Activated CD8-positive, alpha-beta T cell treated with anti-CD3 and anti-CD28 coated beads for 36 hours (primary cell): ENCODE results near the gene DMRTA2. TPM values are rescaled to one million over a fixed set of nuclear protein-coding genes. Genes with fewer than 3 reads are reported as not detected.
A peak's percentile ranks its signal among the peaks of the same experiment; 100 is the strongest.

Source experiments
- ATAC-seq: fragments of 200-7000 bp; cut with Tn5 transposase; one replicate; pipeline ENCODE4 v1.10.0; 2021; ENCODE audit warnings: mild to moderate bottlenecking, moderate library complexity
- CTCF ChIA-PET: fragments of 350-600 bp; sonication (Branson Sonifier 250); formaldehyde crosslinking; loops from one replicate; lab custom pipeline; 2021; ENCODE audit warnings: antibody characterized with exemption; lab: Charles Lee
- POLR2A ChIA-PET: fragments of 350-600 bp; sonication (Branson Sonifier 250); formaldehyde crosslinking; loops from one replicate; lab custom pipeline; 2021; ENCODE audit warnings: antibody characterized with exemption; lab: Charles Lee
- DNase-seq: peaks from one replicate; pipeline ENCODE4 v3.0.0-alpha.2; 2020
- H3K27ac Mint-ChIP-seq: one replicate; pipeline ENCODE4 v1.8.0; 2021; ENCODE audit warnings: mild to moderate bottlenecking, mixed read lengths
- H3K27me3 Mint-ChIP-seq: one replicate; pipeline ENCODE4 v1.8.0; 2021; ENCODE audit warnings: mixed read lengths
- H3K36me3 Mint-ChIP-seq: one replicate; pipeline ENCODE4 v1.8.0; 2021; ENCODE audit warnings: low read depth, mixed read lengths
- H3K4me1 Mint-ChIP-seq: one replicate; pipeline ENCODE4 v1.8.0; 2021; ENCODE audit warnings: low read depth, mixed read lengths
- H3K4me3 Mint-ChIP-seq: one replicate; pipeline ENCODE4 v1.8.0; 2021; ENCODE audit warnings: mild to moderate bottlenecking, moderate library complexity, mixed read lengths
- H3K9me3 Mint-ChIP-seq: one replicate; pipeline ENCODE4 v1.8.0; 2021; ENCODE audit warnings: mixed read lengths
- CTCF ChIP-seq: fragments of 200-600 bp; IDR thresholded peaks from one replicate; pipeline ENCODE4 v1.8.0; 2022; ENCODE audit warnings: antibody characterized with exemption, mild to moderate bottlenecking
- intact Hi-C: fragments of 100-400 bp; cut with micrococcal nuclease; formaldehyde crosslinking; loops from one replicate; pipeline ENCODE4 v1.10.0; 2022
- total RNA-seq, 2 experiments: library from RNA; stranded (reverse); gene quantifications; one replicate each; pipeline ENCODE4 v1.2.3, GENCODE V29; 2021

The DMRTA2 gene
- total RNA-seq, 2 experiments from 2014 or later, result not detected

GRCh38 chr1:50453266-50453665, 30.0 kb upstream of the DMRTA2 start:
- Mint-ChIP-seq H3K27ac (no peak overlapping the region), H3K4me3 (no peak overlapping the region), H3K27me3 (no peaks in the 10 kb centered on the region), H3K4me1 (peaks cover 34% of the 10 kb centered on the region), H3K36me3 (no peaks in the 10 kb centered on the region), H3K9me3 (no peaks in the 10 kb centered on the region)
- ATAC-seq, result no peak
- intact Hi-C loops, result no loop called here
- CTCF ChIA-PET, result interaction anchor here (1.1 kb wide), 1 partner anchor 17 kb away, joined by 5 read pairs; no protein-coding TSS in a partner anchor
- no peak for TF ChIP-seq CTCF
- POLR2A ChIA-PET, result interaction anchor here (0.6 kb wide), 1 partner anchor 189 kb away, joined by 4 read pairs; no protein-coding TSS in a partner anchor
- DNase-seq, result no peak

GRCh38 chr1:50452700-50453099, 29.5 kb upstream of the DMRTA2 start:
- POLR2A ChIA-PET, result no interaction called here

GRCh38 chr1:50450861-50451653, 27.8 kb upstream of the DMRTA2 start:
- H3K27me3 Mint-ChIP-seq, result no peaks in the 10 kb centered on the region
- POLR2A ChIA-PET, result no interaction called here
- DNase-seq (peak; percentile 56), ATAC-seq (peak; percentile 86)
- intact Hi-C loops, result no loop called here
- H3K4me1 Mint-ChIP-seq, result peaks cover 34% of the 10 kb centered on the region
- H3K4me3 Mint-ChIP-seq, result no peak overlapping the region
- H3K36me3 Mint-ChIP-seq, result no peaks in the 10 kb centered on the region
- peak overlapping the region; percentile 65 for H3K27ac Mint-ChIP-seq
- TF ChIP-seq CTCF, result no peak
- no peaks in the 10 kb centered on the region for H3K9me3 Mint-ChIP-seq
- CTCF ChIA-PET, result interaction anchor here (1.0 to 1.7 kb wide), 2 partner anchors 9 to 27 kb away, joined by 3 to 5 read pairs; no protein-coding TSS in a partner anchor

More at GRCh38 chr1:50452700-50453099, 29.5 kb upstream of the DMRTA2 start:
- Mint-ChIP-seq H3K4me3 (no peak overlapping the region), H3K27me3 (no peaks in the 10 kb centered on the region), H3K36me3 (no peaks in the 10 kb centered on the region), H3K27ac (no peak overlapping the region), H3K4me1 (peaks cover 34% of the 10 kb centered on the region), H3K9me3 (no peaks in the 10 kb centered on the region)
- intact Hi-C loops, result no loop called here
- CTCF ChIA-PET, result interaction anchor here (1.1 kb wide), 1 partner anchor 16 kb away, joined by 5 read pairs; no protein-coding TSS in a partner anchor
- TF ChIP-seq CTCF, result no peak
- ATAC-seq, result peak; percentile 45
- DNase-seq, result no peak

- Mint-ChIP-seq H3K9me3 (no peaks in the 10 kb centered on the region), H3K36me3 (peaks cover 4% of the 10 kb centered on the region), H3K27ac (no peak overlapping the region), H3K4me3 (no peak overlapping the region), H3K4me1 (peaks cover 24% of the 10 kb centered on the region), H3K27me3 (no peaks in the 10 kb centered on the region)
- DNase-seq (no peak), ATAC-seq (no peak)
- ChIA-PET POLR2A (no interaction called here), CTCF (no interaction called here)
- intact Hi-C loops, result no loop called here
- TF ChIP-seq CTCF, result no peak
Observed at GRCh38 chr1:50447961-50448360, 24.7 kb upstream of the DMRTA2 start.

GRCh38 chr1:50441183-50441582, 17.9 kb upstream of the DMRTA2 start:
- Mint-ChIP-seq H3K27ac (no peak overlapping the region), H3K4me3 (no peak overlapping the region), H3K9me3 (no peaks in the 10 kb centered on the region), H3K4me1 (no peaks in the 10 kb centered on the region), H3K27me3 (no peaks in the 10 kb centered on the region), H3K36me3 (peaks cover 25% of the 10 kb centered on the region)
- ChIA-PET POLR2A (no interaction called here), CTCF (no interaction called here)
- intact Hi-C loops, result no loop called here
- no peak for TF ChIP-seq CTCF
- no peak for DNase-seq
- no peak for ATAC-seq
